Mesothelial cell of epicardium (in vitro differentiated cells): ENCODE measurements around the gene CCDC40. TPM values are rescaled to one million over a fixed set of nuclear protein-coding genes. Genes with fewer than 3 reads are reported as not detected.

Source experiments
- DNase-seq, 2 experiments: peaks; one replicate each; pipeline ENCODE4 v3.0.0; 2021; ENCODE audit warnings: low spot score in 2 of 2; ENCODE audit not compliant: unreplicated experiment in 2 of 2
- H3K27ac Mint-ChIP-seq: 2 replicates; pipeline ENCODE4 v1.8.0; 2021; ENCODE audit warnings: mixed read lengths
- H3K27me3 Mint-ChIP-seq: 2 replicates; pipeline ENCODE4 v1.8.0; 2021; ENCODE audit warnings: low read depth, mixed read lengths
- H3K36me3 Mint-ChIP-seq: 2 replicates; pipeline ENCODE4 v1.8.0; 2021; ENCODE audit warnings: mixed read lengths
- H3K4me1 Mint-ChIP-seq: 2 replicates; pipeline ENCODE4 v1.8.0; 2021; ENCODE audit warnings: mixed read lengths
- H3K4me3 Mint-ChIP-seq: 2 replicates; pipeline ENCODE4 v1.8.0; 2021; ENCODE audit warnings: mild to moderate bottlenecking, moderate library complexity, mixed read lengths
- H3K9me3 Mint-ChIP-seq: 2 replicates; pipeline ENCODE4 v1.8.0; 2021; ENCODE audit warnings: mixed read lengths
- total RNA-seq: library from RNA; stranded (reverse); gene quantifications from 3 replicates; pipeline ENCODE4 v1.2.1, GENCODE V29; 2021
- TF ChIP-seq, protein P1 (sequence below): fragments of 200-600 bp; sonication (generic); IDR thresholded peaks from one replicate; pipeline ENCODE4 v1.5.0; 2021; ENCODE audit warnings: antibody characterized with exemption; ENCODE audit not compliant: unreplicated experiment

CCDC40 gene
- total RNA-seq, 1 donor from 2014 or later: 23.5 TPM

DNA sequence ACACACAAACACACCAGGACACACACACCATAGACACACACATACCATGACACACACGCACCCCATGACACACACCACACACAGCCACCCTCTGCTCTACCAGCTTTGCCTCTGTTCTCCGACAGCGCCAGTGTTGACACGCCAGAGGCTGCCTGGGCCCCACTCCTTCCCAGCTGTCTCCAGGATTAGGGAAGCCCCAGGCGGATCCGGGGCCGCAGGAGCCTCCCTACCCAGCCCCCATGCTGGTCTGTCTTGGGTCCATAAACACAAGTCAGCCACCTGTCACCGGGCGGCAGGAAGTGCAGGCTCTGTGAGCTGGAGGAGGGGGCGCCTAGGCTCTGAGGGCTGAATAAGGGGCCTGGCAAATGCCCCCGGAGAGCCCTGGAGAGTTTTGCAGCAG, 11.3 kb upstream of the CCDC40 start:
- Mint-ChIP-seq H3K27ac (no peak overlapping the region), H3K9me3 (peaks cover 5% of the 10 kb centered on the region), H3K4me1 (peaks cover 3% of the 10 kb centered on the region), H3K4me3 (no peak overlapping the region), H3K36me3 (peaks cover 3% of the 10 kb centered on the region), H3K27me3 (no peaks in the 10 kb centered on the region)
- no peak for DNase-seq
- TF ChIP-seq, protein P1, sequence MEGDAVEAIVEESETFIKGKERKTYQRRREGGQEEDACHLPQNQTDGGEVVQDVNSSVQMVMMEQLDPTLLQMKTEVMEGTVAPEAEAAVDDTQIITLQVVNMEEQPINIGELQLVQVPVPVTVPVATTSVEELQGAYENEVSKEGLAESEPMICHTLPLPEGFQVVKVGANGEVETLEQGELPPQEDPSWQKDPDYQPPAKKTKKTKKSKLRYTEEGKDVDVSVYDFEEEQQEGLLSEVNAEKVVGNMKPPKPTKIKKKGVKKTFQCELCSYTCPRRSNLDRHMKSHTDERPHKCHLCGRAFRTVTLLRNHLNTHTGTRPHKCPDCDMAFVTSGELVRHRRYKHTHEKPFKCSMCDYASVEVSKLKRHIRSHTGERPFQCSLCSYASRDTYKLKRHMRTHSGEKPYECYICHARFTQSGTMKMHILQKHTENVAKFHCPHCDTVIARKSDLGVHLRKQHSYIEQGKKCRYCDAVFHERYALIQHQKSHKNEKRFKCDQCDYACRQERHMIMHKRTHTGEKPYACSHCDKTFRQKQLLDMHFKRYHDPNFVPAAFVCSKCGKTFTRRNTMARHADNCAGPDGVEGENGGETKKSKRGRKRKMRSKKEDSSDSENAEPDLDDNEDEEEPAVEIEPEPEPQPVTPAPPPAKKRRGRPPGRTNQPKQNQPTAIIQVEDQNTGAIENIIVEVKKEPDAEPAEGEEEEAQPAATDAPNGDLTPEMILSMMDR: no peak

- Mint-ChIP-seq H3K27ac (no peak overlapping the region), H3K9me3 (peaks cover 5% of the 10 kb centered on the region), H3K27me3 (no peaks in the 10 kb centered on the region), H3K4me3 (no peak overlapping the region), H3K4me1 (peaks cover 3% of the 10 kb centered on the region), H3K36me3 (peaks cover 3% of the 10 kb centered on the region)
- TF ChIP-seq, protein P1: no peak
- DNase-seq: no peak
Observed at GRCh38 chr17:80025796-80026195, 10.6 kb upstream of the CCDC40 start.

GRCh38 chr17:80026359-80027042, 9.9 kb upstream of the CCDC40 start:
- TF ChIP-seq, protein P1: no peak
- Mint-ChIP-seq H3K4me3 (no peak overlapping the region), H3K27me3 (no peaks in the 10 kb centered on the region), H3K27ac (no peak overlapping the region), H3K4me1 (peaks cover 3% of the 10 kb centered on the region), H3K9me3 (peaks cover 3% of the 10 kb centered on the region), H3K36me3 (peaks cover 3% of the 10 kb centered on the region)
- no peak for DNase-seq

GRCh38 chr17:80027043-80027435, 9.4 kb upstream of the CCDC40 start:
- TF ChIP-seq, protein P1: no peak
- no peak for DNase-seq
- Mint-ChIP-seq H3K27me3 (no peaks in the 10 kb centered on the region), H3K36me3 (peaks cover 3% of the 10 kb centered on the region), H3K4me1 (peaks cover 5% of the 10 kb centered on the region), H3K9me3 (no peaks in the 10 kb centered on the region), H3K27ac (no peak overlapping the region), H3K4me3 (no peak overlapping the region)

DNA sequence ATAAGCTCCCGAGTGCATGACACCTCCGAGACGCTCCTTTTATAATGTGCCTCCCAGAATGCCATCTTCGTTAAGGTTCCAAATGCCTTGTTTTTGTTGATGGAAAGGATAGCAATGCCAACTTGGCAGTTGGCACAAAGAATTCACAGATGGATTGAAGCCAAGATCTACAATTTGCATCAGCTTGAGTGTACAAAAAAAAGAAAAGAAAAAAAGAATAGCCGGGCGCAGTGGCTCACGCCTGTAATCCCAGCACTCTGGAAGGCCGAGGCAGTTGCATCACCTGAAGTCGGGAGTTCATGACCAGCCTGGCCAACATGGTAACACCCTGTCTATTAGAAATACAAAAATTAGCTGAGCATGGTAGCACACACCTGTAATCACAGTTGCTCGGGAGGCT, 8.4 kb upstream of the CCDC40 start:
- Mint-ChIP-seq H3K27ac (no peak overlapping the region), H3K4me3 (no peak overlapping the region), H3K36me3 (peaks cover 1% of the 10 kb centered on the region), H3K27me3 (no peaks in the 10 kb centered on the region), H3K9me3 (no peaks in the 10 kb centered on the region), H3K4me1 (peaks cover 14% of the 10 kb centered on the region)
- TF ChIP-seq, protein P1: no peak
- DNase-seq: no peak
